GM23248 (cell line): ENCODE measurements around the gene AMDHD1. TPM values are rescaled to one million over a fixed set of nuclear protein-coding genes. Genes with fewer than 3 reads are reported as not detected.
"Not testable (repeated sequence)": the region's sequence is repeated elsewhere in the genome, so short reads cannot be mapped to it uniquely, and the experiment has no call there.

Source experiments
- DNase-seq: peaks from one replicate; pipeline ENCODE4 v3.0.0-alpha.2; 2015
- H2AFZ ChIP-seq: fragments of 200-600 bp; sonication (generic); 2 replicates; pipeline ENCODE4 v1.6.1; 2016; ENCODE audit warnings: antibody characterized with exemption
- H3F3A ChIP-seq: fragments of 200-600 bp; sonication (generic); 2 replicates; pipeline ENCODE4 v1.6.1; 2016; ENCODE audit warnings: mild to moderate bottlenecking, antibody characterized with exemption, mixed run types; ENCODE audit not compliant: insufficient read depth
- H3K27ac ChIP-seq: fragments of 200-600 bp; sonication (generic); 2 replicates; pipeline ENCODE4 v1.5.1; 2016; ENCODE audit warnings: mild to moderate bottlenecking
- H3K27me3 ChIP-seq: fragments of 200-600 bp; sonication (generic); replicated peaks from 2 replicates; pipeline ENCODE4 v1.6.1; 2016; ENCODE audit warnings: mild to moderate bottlenecking; ENCODE audit not compliant: insufficient read depth
- H3K36me3 ChIP-seq: fragments of 200-600 bp; sonication (generic); 2 replicates; pipeline ENCODE4 v1.6.1; 2016; ENCODE audit warnings: low read depth, mild to moderate bottlenecking
- H3K4me1 ChIP-seq: fragments of 200-600 bp; sonication (generic); 2 replicates; pipeline ENCODE4 v1.6.1; 2016; ENCODE audit warnings: mild to moderate bottlenecking; ENCODE audit not compliant: insufficient read depth
- H3K4me2 ChIP-seq: fragments of 200-600 bp; sonication (generic); one replicate; pipeline ENCODE4 v1.6.1; 2016; ENCODE audit warnings: mild to moderate bottlenecking; ENCODE audit not compliant: unreplicated experiment
- H3K4me3 ChIP-seq: fragments of 200-600 bp; sonication (generic); 2 replicates; pipeline ENCODE4 v1.5.1; 2016; ENCODE audit warnings: mild to moderate bottlenecking
- H3K79me2 ChIP-seq: fragments of 200-600 bp; sonication (generic); 2 replicates; pipeline ENCODE4 v1.6.1; 2016; ENCODE audit warnings: mild to moderate bottlenecking; ENCODE audit not compliant: insufficient read depth
- H3K9ac ChIP-seq: fragments of 200-600 bp; sonication (generic); 2 replicates; pipeline ENCODE4 v1.6.1; 2016; ENCODE audit warnings: mild to moderate bottlenecking
- H3K9me2 ChIP-seq: fragments of 200-600 bp; sonication (generic); 2 replicates; pipeline ENCODE4 v1.6.1; 2016; ENCODE audit warnings: mixed run types, mild to moderate bottlenecking, moderate library complexity; ENCODE audit not compliant: insufficient read depth
- H3K9me3 ChIP-seq: fragments of 200-600 bp; sonication (generic); one replicate; pipeline ENCODE4 v1.6.1; 2017; ENCODE audit warnings: low read depth
- H4K20me1 ChIP-seq: fragments of 200-600 bp; sonication (generic); 2 replicates; pipeline ENCODE4 v1.6.0; 2016; ENCODE audit not compliant: insufficient read depth
- EZH2 ChIP-seq: fragments of 200-600 bp; sonication (generic); IDR thresholded peaks from 2 replicates; pipeline ENCODE4 v1.6.1; 2018; ENCODE audit warnings: antibody characterized with exemption, mild to moderate bottlenecking; ENCODE audit not compliant: insufficient read depth, poor library complexity, severe bottlenecking
- EZH2phosphoT487 ChIP-seq: fragments of 200-600 bp; sonication (generic); IDR thresholded peaks from 2 replicates; pipeline ENCODE4 v1.6.1; 2018; ENCODE audit warnings: antibody characterized with exemption, moderate library complexity, mild to moderate bottlenecking, low read depth; ENCODE audit not compliant: insufficient read depth
- WGBS, 2 experiments: methylation state at CpG; one replicate each; pipeline ENCODE4 v1.1.6; 2015 to 2017; ENCODE audit warnings: low lambda C conversion rate in 2 of 2, low coverage in 1 of 2; ENCODE audit errors: missing lambda C conversion rate in 2 of 2; 5-methylcytosine and 5-hydroxymethylcytosine counted together
- in situ Hi-C: fragments of 300-500 bp; cut with MboI; formaldehyde crosslinking; loops from 2 replicates; pipeline ENCODE4 v1.15.0; 2020
- polyA plus RNA-seq: library from polyadenylated mRNA; unstranded; fragments of >200 nt; fragmentation: Nextera tagmentation; extraction: Ambion mirVana; gene quantifications from 2 replicates; pipeline ENCODE4 v1.2.1, GENCODE V29; 2016
- total RNA-seq: library from RNA; depleted of rRNA; stranded (reverse); fragments of >200 nt; shearing (Covaris generic); gene quantifications from 2 replicates; pipeline ENCODE4 v1.2.3, GENCODE V29; 2014

Gene AMDHD1
- total and polyA plus RNA-seq, 2 experiments from 2014 or later, result 0.38 to 1.1 TPM

DNA sequence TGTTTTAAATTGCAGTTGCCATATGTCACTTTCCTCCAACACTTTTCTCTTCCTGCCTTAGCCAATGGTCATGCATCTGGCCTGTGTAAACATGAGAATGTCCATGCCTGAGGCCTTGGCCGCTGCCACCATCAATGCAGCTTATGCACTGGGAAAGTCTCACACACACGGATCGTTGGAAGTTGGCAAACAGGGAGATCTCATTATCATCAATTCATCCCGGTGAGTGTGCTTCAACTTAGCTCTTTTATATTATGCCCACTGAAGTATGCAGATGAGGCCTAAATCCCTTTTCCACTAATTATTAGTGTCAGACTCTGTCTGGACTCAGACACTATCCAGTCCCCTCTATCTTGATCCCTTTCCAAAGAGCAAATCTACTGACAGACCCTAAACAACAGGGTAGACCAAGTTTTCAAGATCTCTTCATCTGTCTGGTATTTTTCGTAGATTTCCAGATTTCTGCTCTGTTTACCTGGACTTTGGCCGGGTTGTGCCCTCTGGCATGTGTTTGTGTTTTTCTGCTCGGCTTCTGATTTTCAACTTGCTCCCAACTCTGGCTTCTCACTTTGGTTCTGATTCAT lies 23.2 kb downstream of the AMDHD1 start:
- peaks cover 4% of the 10 kb centered on the region; the same call in 1 of the 2 replicates for H3K27me3 ChIP-seq
- no peak overlapping the region for H3K4me2 ChIP-seq
- 69 to 74% methylated on average over 7 of the region's 7 CpGs for WGBS, 2 experiments
- no peak overlapping the region for H2AFZ ChIP-seq
- in situ Hi-C loops, result no loop called here
- no peaks in the 10 kb centered on the region for H3K9me3 ChIP-seq
- H3K9me2 ChIP-seq, result no peaks in the 10 kb centered on the region
- no peak for DNase-seq
- TF ChIP-seq EZH2phosphoT487, result no peak
- no peak for TF ChIP-seq EZH2
- no peaks in the 10 kb centered on the region for H4K20me1 ChIP-seq
- no peaks in the 10 kb centered on the region for H3F3A ChIP-seq
- no peaks in the 10 kb centered on the region for H3K4me1 ChIP-seq
- H3K79me2 ChIP-seq, result no peaks in the 10 kb centered on the region
- H3K36me3 ChIP-seq, result no peaks in the 10 kb centered on the region
- no peak overlapping the region for H3K9ac ChIP-seq
- H3K27ac ChIP-seq, result no peak overlapping the region
- no peak overlapping the region for H3K4me3 ChIP-seq

GRCh38 chr12:95967301-95967700 lies 24.2 kb downstream of the AMDHD1 start:
- no peaks in the 10 kb centered on the region for H3K79me2 ChIP-seq
- H3K4me1 ChIP-seq, result no peaks in the 10 kb centered on the region
- in situ Hi-C loops, result no loop called here
- H3K4me3 ChIP-seq, result no peak overlapping the region
- WGBS, 2 experiments, result 72 to 76% methylated on average over 2 of the region's 2 CpGs
- no peaks in the 10 kb centered on the region for H4K20me1 ChIP-seq
- no peak overlapping the region for H3K27ac ChIP-seq
- H3F3A ChIP-seq, result no peaks in the 10 kb centered on the region
- DNase-seq, result no peak
- no peaks in the 10 kb centered on the region for H3K9me3 ChIP-seq
- H3K9me2 ChIP-seq, result no peaks in the 10 kb centered on the region
- H2AFZ ChIP-seq, result no peak overlapping the region
- H3K27me3 ChIP-seq, result no peaks in the 10 kb centered on the region
- H3K9ac ChIP-seq, result no peak overlapping the region
- TF ChIP-seq EZH2 (no peak), EZH2phosphoT487 (no peak)
- no peaks in the 10 kb centered on the region for H3K36me3 ChIP-seq
- H3K4me2 ChIP-seq, result no peak overlapping the region

DNA sequence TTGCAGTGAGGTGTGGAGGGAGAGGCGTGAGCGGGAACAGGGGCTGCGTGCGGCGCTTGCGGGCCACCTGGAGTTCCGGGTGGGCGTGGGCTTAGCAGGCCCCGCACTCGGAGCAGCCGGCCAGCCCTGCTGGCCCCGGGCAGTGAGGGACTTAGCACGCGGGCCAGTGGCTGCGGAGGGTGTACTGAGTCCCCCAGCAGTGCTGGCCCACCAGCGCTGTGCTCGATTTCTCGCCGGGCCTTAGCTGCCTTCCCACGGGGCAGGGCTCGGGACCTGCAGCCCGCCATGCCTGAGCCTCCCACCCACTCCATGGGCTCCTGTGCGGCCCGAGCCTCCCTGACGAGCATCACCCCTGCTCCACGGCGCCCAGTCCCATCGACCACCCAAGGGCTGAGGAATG lies 26.0 kb downstream of the AMDHD1 start:
- H3K4me1 ChIP-seq, DNase-seq, H3K79me2 ChIP-seq, H3K9me3 ChIP-seq, H3K9me2 ChIP-seq, H3K9ac ChIP-seq, H3K4me3 ChIP-seq, H3K36me3 ChIP-seq, H3K27me3 ChIP-seq, H3K27ac ChIP-seq, H3F3A ChIP-seq, H4K20me1 ChIP-seq, H2AFZ ChIP-seq, in situ Hi-C loops, H3K4me2 ChIP-seq: not testable (repeated sequence)
- WGBS, 2 experiments, result 92 to 96% methylated on average over 6 to 17 of the region's 28 CpGs

DNA sequence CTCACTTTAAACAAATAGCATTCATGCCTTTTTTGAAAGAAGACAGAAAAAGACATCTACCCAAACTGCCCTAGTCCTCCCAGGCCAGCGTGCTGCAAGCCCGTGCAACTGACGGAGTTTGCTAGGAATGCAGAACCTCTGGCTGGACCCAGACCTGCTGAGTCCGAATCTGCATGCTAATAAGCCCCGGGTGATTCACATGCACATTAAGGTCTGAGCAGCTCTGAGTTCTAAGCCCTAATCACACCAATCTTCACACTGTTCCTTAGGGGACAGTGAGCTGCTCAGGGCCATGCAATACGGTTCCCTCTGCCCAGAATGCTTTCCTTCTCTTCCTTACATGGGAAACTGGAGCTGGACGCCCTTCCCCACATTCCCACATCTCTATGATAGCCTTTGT lies 27.8 kb downstream of the AMDHD1 start:
- Histone ChIP-seq H3K27ac (no peak overlapping the region), H3K9ac (no peak overlapping the region), H3K9me3 (no peaks in the 10 kb centered on the region), H4K20me1 (no peaks in the 10 kb centered on the region), H2AFZ (no peak overlapping the region), H3K27me3 (no peaks in the 10 kb centered on the region), H3K4me2 (no peak overlapping the region), H3K9me2 (no peaks in the 10 kb centered on the region), H3K79me2 (no peaks in the 10 kb centered on the region), H3K4me3 (no peak overlapping the region), H3K36me3 (no peaks in the 10 kb centered on the region), H3K4me1 (no peaks in the 10 kb centered on the region), H3F3A (no peaks in the 10 kb centered on the region)
- peak; percentile 41 for DNase-seq
- 42 to 46% methylated on average over 7 of the region's 7 CpGs for WGBS, 2 experiments
- TF ChIP-seq EZH2phosphoT487 (no peak), EZH2 (no peak)
- in situ Hi-C loops, result no loop called here
